ENCODE results near the gene ZNF277.
A peak's percentile ranks its signal among the peaks of the same experiment; 100 is the strongest.
"Not testable (repeated sequence)": the region's sequence is repeated elsewhere in the genome, so short reads cannot be mapped to it uniquely, and the experiment has no call there.

The ZNF277 gene

GRCh38 chr7:112238852-112239610, 32.5 kb downstream of the ZNF277 start:
- H3K4me2 ChIP-seq (ENCODE audit: low read length, poor library complexity, severe bottlenecking): no peak overlapping the region
- H3K9ac ChIP-seq (ENCODE audit: low read length): no peak overlapping the region
- H4K8ac ChIP-seq (ENCODE audit: low read length): no peak overlapping the region
- H2AFZ ChIP-seq (ENCODE audit: low read depth, low read length): no peak overlapping the region
- peak overlapping the region; percentile 14 for H3K27ac ChIP-seq (ENCODE audit: low read length, poor library complexity, severe bottlenecking)
- no peak overlapping the region for H2BK120ac ChIP-seq (ENCODE audit: low read depth, low read length)
- no peaks in the 10 kb centered on the region for H3K36me3 ChIP-seq (ENCODE audit: control insufficient read depth in 1 of 2, insufficient read depth in 2 of 2, low read depth in 1 of 2, low read length in 2 of 2)
- peak; percentile 33 for DNase-seq
- H3K79me1 ChIP-seq (replicated peaks; ENCODE audit: low read length, poor library complexity, severe bottlenecking): peaks cover 16% of the 10 kb centered on the region
- no peaks in the 10 kb centered on the region for H3K9me3 ChIP-seq (ENCODE audit: control insufficient read depth, low read length)
- H3K23ac ChIP-seq (ENCODE audit: low read length in 2 of 2): no peak overlapping the region
- no peak overlapping the region for H4K91ac ChIP-seq (ENCODE audit: low read length)
- H3K14ac ChIP-seq (ENCODE audit: low read length in 2 of 2): no peak overlapping the region
- H3K4me3 ChIP-seq (ENCODE audit: insufficient read depth in 1 of 2, low read depth in 1 of 2, low read length in 2 of 2): no peak overlapping the region
- no peaks in the 10 kb centered on the region for H3K27me3 ChIP-seq (ENCODE audit: control insufficient read depth in 1 of 2, insufficient read depth in 1 of 2, low read length in 2 of 2)
- WGBS: 94% methylated on average over 9 of the region's 9 CpGs
- no peak overlapping the region for H2BK5ac ChIP-seq (ENCODE audit: low read depth, low read length, poor library complexity, severe bottlenecking)
- no peak overlapping the region for H2BK15ac ChIP-seq (ENCODE audit: low read depth, poor library complexity, severe bottlenecking)
- peak overlapping the region in 1 of 2 experiments; percentile 15 for H3K4ac ChIP-seq (ENCODE audit: low read depth in 1 of 2, low read length in 2 of 2)
- peak overlapping the region; percentile 41 for H2AK5ac ChIP-seq (ENCODE audit: low read length, severe bottlenecking)
- H3K4me1 ChIP-seq (ENCODE audit: control insufficient read depth, insufficient read depth, low read depth, low read length): peaks cover 3% of the 10 kb centered on the region
- no peak overlapping the region for H2BK12ac ChIP-seq (ENCODE audit: low read length in 2 of 2)
- peak overlapping the region in 1 of 2 experiments; percentile 21 for H3K18ac ChIP-seq (ENCODE audit: low read depth in 1 of 2, low read length in 2 of 2)

GRCh38 chr7:112248598-112248997, 42.1 kb downstream of the ZNF277 start:
- Histone ChIP-seq H3K27ac (ENCODE audit: low read length, poor library complexity, severe bottlenecking) (no peak overlapping the region), H2AK5ac (ENCODE audit: low read length, severe bottlenecking) (no peak overlapping the region), H3K4me2 (ENCODE audit: low read length, poor library complexity, severe bottlenecking) (no peak overlapping the region), H3K79me1 (replicated peaks; ENCODE audit: low read length, poor library complexity, severe bottlenecking) (peaks cover 19% of the 10 kb centered on the region), H3K4ac (ENCODE audit: low read depth in 1 of 2, low read length in 2 of 2) (no peak overlapping the region), H2BK15ac (ENCODE audit: low read depth, poor library complexity, severe bottlenecking) (no peak overlapping the region), H2BK12ac (ENCODE audit: low read length in 2 of 2) (no peak overlapping the region), H3K4me1 (ENCODE audit: control insufficient read depth, insufficient read depth, low read depth, low read length) (no peaks in the 10 kb centered on the region), H3K36me3 (ENCODE audit: control insufficient read depth in 1 of 2, insufficient read depth in 2 of 2, low read depth in 1 of 2, low read length in 2 of 2) (no peaks in the 10 kb centered on the region), H4K91ac (ENCODE audit: low read length) (no peak overlapping the region), H4K8ac (ENCODE audit: low read length) (no peak overlapping the region), H3K27me3 (ENCODE audit: control insufficient read depth in 1 of 2, insufficient read depth in 1 of 2, low read length in 2 of 2) (no peaks in the 10 kb centered on the region), H3K18ac (ENCODE audit: low read depth in 1 of 2, low read length in 2 of 2) (no peak overlapping the region), H3K9ac (ENCODE audit: low read length) (no peak overlapping the region), H3K14ac (ENCODE audit: low read length in 2 of 2) (no peak overlapping the region), H2BK5ac (ENCODE audit: low read depth, low read length, poor library complexity, severe bottlenecking) (no peak overlapping the region), H3K4me3 (ENCODE audit: insufficient read depth in 1 of 2, low read depth in 1 of 2, low read length in 2 of 2) (no peak overlapping the region), H3K9me3 (ENCODE audit: control insufficient read depth, low read length) (no peaks in the 10 kb centered on the region), H3K23ac (ENCODE audit: low read length in 2 of 2) (no peak overlapping the region), H2AFZ (ENCODE audit: low read depth, low read length) (no peak overlapping the region), H2BK120ac (ENCODE audit: low read depth, low read length) (no peak overlapping the region)
- no peak for DNase-seq
- 100% methylated on average over 2 of the region's 2 CpGs for WGBS

GRCh38 chr7:112249967-112250366, 43.5 kb downstream of the ZNF277 start:
- H4K8ac ChIP-seq (ENCODE audit: low read length); H2BK120ac ChIP-seq (ENCODE audit: low read depth, low read length); H2AFZ ChIP-seq (ENCODE audit: low read depth, low read length); H2BK12ac ChIP-seq (ENCODE audit: low read length in 2 of 2); H2BK5ac ChIP-seq (ENCODE audit: low read depth, low read length, poor library complexity, severe bottlenecking); H3K36me3 ChIP-seq (ENCODE audit: control insufficient read depth in 1 of 2, insufficient read depth in 2 of 2, low read depth in 1 of 2, low read length in 2 of 2); H2AK5ac ChIP-seq (ENCODE audit: low read length, severe bottlenecking); H3K4me1 ChIP-seq (ENCODE audit: control insufficient read depth, insufficient read depth, low read depth, low read length); H3K23ac ChIP-seq (ENCODE audit: low read length in 2 of 2); H2BK15ac ChIP-seq (ENCODE audit: low read depth, poor library complexity, severe bottlenecking); H3K14ac ChIP-seq (ENCODE audit: low read length in 2 of 2); H3K4me3 ChIP-seq (ENCODE audit: insufficient read depth in 1 of 2, low read depth in 1 of 2, low read length in 2 of 2); H4K91ac ChIP-seq (ENCODE audit: low read length); H3K4ac ChIP-seq (ENCODE audit: low read depth in 1 of 2, low read length in 2 of 2); H3K4me2 ChIP-seq (ENCODE audit: low read length, poor library complexity, severe bottlenecking); H3K27me3 ChIP-seq (ENCODE audit: control insufficient read depth in 1 of 2, insufficient read depth in 1 of 2, low read length in 2 of 2); H3K9me3 ChIP-seq (ENCODE audit: control insufficient read depth, low read length); H3K27ac ChIP-seq (ENCODE audit: low read length, poor library complexity, severe bottlenecking); DNase-seq; H3K9ac ChIP-seq (ENCODE audit: low read length); H3K18ac ChIP-seq (ENCODE audit: low read depth in 1 of 2, low read length in 2 of 2): not testable (repeated sequence)
- H3K79me1 ChIP-seq (replicated peaks; ENCODE audit: low read length, poor library complexity, severe bottlenecking): peaks cover 24% of the 10 kb centered on the region
- 57% methylated on average over 13 of the region's 13 CpGs for WGBS

GRCh38 chr7:112252141-112252540, 45.6 kb downstream of the ZNF277 start:
- no peaks in the 10 kb centered on the region for H3K36me3 ChIP-seq (ENCODE audit: control insufficient read depth in 1 of 2, insufficient read depth in 2 of 2, low read depth in 1 of 2, low read length in 2 of 2)
- peaks cover 20% of the 10 kb centered on the region for H3K79me1 ChIP-seq (replicated peaks; ENCODE audit: low read length, poor library complexity, severe bottlenecking)
- no peak overlapping the region for H3K4ac ChIP-seq (ENCODE audit: low read depth in 1 of 2, low read length in 2 of 2)
- no peak overlapping the region for H3K14ac ChIP-seq (ENCODE audit: low read length in 2 of 2)
- no peak for DNase-seq
- H3K9me3 ChIP-seq (ENCODE audit: control insufficient read depth, low read length): no peaks in the 10 kb centered on the region
- no peak overlapping the region for H4K8ac ChIP-seq (ENCODE audit: low read length)
- WGBS: 100% methylated on average over 2 of the region's 3 CpGs
- H2BK12ac ChIP-seq (ENCODE audit: low read length in 2 of 2): no peak overlapping the region
- H2AK5ac ChIP-seq (ENCODE audit: low read length, severe bottlenecking): no peak overlapping the region
- H3K4me1 ChIP-seq (ENCODE audit: control insufficient read depth, insufficient read depth, low read depth, low read length): peaks cover 3% of the 10 kb centered on the region
- no peak overlapping the region for H4K91ac ChIP-seq (ENCODE audit: low read length)
- H2BK5ac ChIP-seq (ENCODE audit: low read depth, low read length, poor library complexity, severe bottlenecking): no peak overlapping the region
- no peak overlapping the region for H3K18ac ChIP-seq (ENCODE audit: low read depth in 1 of 2, low read length in 2 of 2)
- H3K23ac ChIP-seq (ENCODE audit: low read length in 2 of 2): no peak overlapping the region
- H2BK15ac ChIP-seq (ENCODE audit: low read depth, poor library complexity, severe bottlenecking): no peak overlapping the region
- H2BK120ac ChIP-seq (ENCODE audit: low read depth, low read length): no peak overlapping the region
- H3K4me3 ChIP-seq (ENCODE audit: insufficient read depth in 1 of 2, low read depth in 1 of 2, low read length in 2 of 2): no peak overlapping the region
- no peaks in the 10 kb centered on the region for H3K27me3 ChIP-seq (ENCODE audit: control insufficient read depth in 1 of 2, insufficient read depth in 1 of 2, low read length in 2 of 2)
- no peak overlapping the region for H2AFZ ChIP-seq (ENCODE audit: low read depth, low read length)
- no peak overlapping the region for H3K4me2 ChIP-seq (ENCODE audit: low read length, poor library complexity, severe bottlenecking)
- H3K9ac ChIP-seq (ENCODE audit: low read length): no peak overlapping the region
- H3K27ac ChIP-seq (ENCODE audit: low read length, poor library complexity, severe bottlenecking): no peak overlapping the region

Measured in mesenchymal stem cell (in vitro differentiated cells and primary cell).